GM23338 (cell line): ENCODE results near the gene SAFB. TPM values are rescaled to one million over a fixed set of nuclear protein-coding genes. Genes with fewer than 3 reads are reported as not detected.
A peak's percentile ranks its signal among the peaks of the same experiment; 100 is the strongest.

Experiments used
- ATAC-seq: fragments of 200-7000 bp; cut with Tn5 transposase; 3 replicates; pipeline ENCODE4 v1.9.1; 2020
- DNase-seq: peaks from one replicate; pipeline ENCODE4 v3.0.0-alpha.2; 2015; ENCODE audit warnings: low spot score
- H2AFZ ChIP-seq: fragments of 200-600 bp; sonication (generic); 2 replicates; pipeline ENCODE4 v1.8.0; 2016; ENCODE audit warnings: antibody characterized with exemption, mild to moderate bottlenecking, moderate library complexity
- H3F3A ChIP-seq: fragments of 200-600 bp; sonication (generic); replicated peaks from 2 replicates; pipeline ENCODE4 v1.8.0; 2017; ENCODE audit warnings: antibody characterized with exemption, mixed run types, low read depth
- H3K27ac ChIP-seq: fragments of 200-600 bp; sonication (generic); 2 replicates; pipeline ENCODE4 v1.6.1; 2016; ENCODE audit warnings: low read depth
- H3K27me3 ChIP-seq: fragments of 200-600 bp; sonication (generic); 2 replicates; pipeline ENCODE4 v1.8.0; 2016; ENCODE audit warnings: mild to moderate bottlenecking, mixed run types, moderate library complexity; ENCODE audit not compliant: insufficient read depth
- H3K36me3 ChIP-seq: fragments of 200-600 bp; sonication (generic); 2 replicates; pipeline ENCODE4 v1.8.0; 2016; ENCODE audit warnings: mild to moderate bottlenecking; ENCODE audit not compliant: insufficient read depth
- H3K4me1 ChIP-seq: fragments of 200-600 bp; sonication (generic); 2 replicates; pipeline ENCODE4 v1.8.0; 2016; ENCODE audit warnings: mild to moderate bottlenecking, moderate library complexity; ENCODE audit not compliant: insufficient read depth
- H3K4me2 ChIP-seq: fragments of 200-600 bp; sonication (generic); 2 replicates; pipeline ENCODE4 v1.7.1; 2017; ENCODE audit warnings: mixed run types
- H3K4me3 ChIP-seq: fragments of 200-600 bp; sonication (generic); 2 replicates; pipeline ENCODE4 v1.6.1; 2016; ENCODE audit warnings: mixed run types
- H3K79me2 ChIP-seq: fragments of 200-600 bp; sonication (generic); replicated peaks from 2 replicates; pipeline ENCODE4 v1.8.0; 2017; ENCODE audit warnings: mild to moderate bottlenecking; ENCODE audit not compliant: insufficient read depth
- H3K9me2 ChIP-seq: fragments of 200-600 bp; sonication (generic); 2 replicates; pipeline ENCODE4 v1.8.0; 2017; ENCODE audit not compliant: insufficient read depth
- H4K20me1 ChIP-seq: fragments of 200-600 bp; sonication (generic); replicated peaks from 2 replicates; pipeline ENCODE4 v1.8.0; 2017; ENCODE audit warnings: mild to moderate bottlenecking; ENCODE audit not compliant: insufficient read depth
- H3K27ac Mint-ChIP-seq: 2 replicates; pipeline ENCODE4 v1.8.0; 2020; ENCODE audit warnings: inconsistent platforms, mild to moderate bottlenecking, moderate library complexity, mixed read lengths
- H3K27me3 Mint-ChIP-seq: 3 replicates; pipeline ENCODE4 v1.8.0; 2022; ENCODE audit warnings: low read depth, mild to moderate bottlenecking, moderate library complexity, mixed read lengths, inconsistent platforms; ENCODE audit not compliant: insufficient read depth, poor library complexity
- H3K36me3 Mint-ChIP-seq: 3 replicates; pipeline ENCODE4 v1.8.0; 2021; ENCODE audit warnings: low read depth, mild to moderate bottlenecking, inconsistent platforms, moderate library complexity, mixed read lengths
- H3K4me1 Mint-ChIP-seq: 3 replicates; pipeline ENCODE4 v1.8.0; 2020; ENCODE audit warnings: mild to moderate bottlenecking, inconsistent platforms, mixed read lengths
- H3K4me3 Mint-ChIP-seq: 3 replicates; pipeline ENCODE4 v1.8.0; 2021; ENCODE audit warnings: moderate library complexity, mild to moderate bottlenecking, inconsistent platforms, mixed read lengths
- H3K9me3 Mint-ChIP-seq: 3 replicates; pipeline ENCODE4 v1.8.0; 2020; ENCODE audit warnings: moderate library complexity, mild to moderate bottlenecking, inconsistent platforms, mixed read lengths
- EZH2phosphoT487 ChIP-seq: fragments of 200-600 bp; sonication (generic); IDR thresholded peaks from one replicate; pipeline ENCODE4 v1.8.1; 2018; ENCODE audit warnings: antibody characterized with exemption; ENCODE audit not compliant: unreplicated experiment
- NANOG ChIP-seq: IDR thresholded peaks from 2 replicates; pipeline ENCODE4 v1.6.1; 2016; ENCODE audit warnings: antibody characterized with exemption, borderline replicate concordance
- STAT1 ChIP-seq: IDR thresholded peaks from one replicate; pipeline ENCODE4 v1.6.1; 2016; ENCODE audit warnings: antibody characterized with exemption; ENCODE audit not compliant: unreplicated experiment
- ZNF114 ChIP-seq: fragments of 250-450 bp; sonication (Bioruptor Pico); IDR thresholded peaks from 2 replicates; pipeline ENCODE4 v1.5.0; 2020; ENCODE audit warnings: mild to moderate bottlenecking, moderate library complexity
- ZNF462 ChIP-seq: fragments of 250-450 bp; sonication (Bioruptor Pico); IDR thresholded peaks from 2 replicates; pipeline ENCODE4 v1.5.0; 2020; ENCODE audit warnings: mild to moderate bottlenecking, moderate library complexity
- polyA plus RNA-seq: library from polyadenylated mRNA; unstranded; fragments of >200 nt; fragmentation: Nextera tagmentation; extraction: Ambion mirVana; gene quantifications from 2 replicates; pipeline ENCODE4 v1.2.1, GENCODE V29; 2016
- total RNA-seq: library from RNA; depleted of rRNA; stranded (reverse); fragments of >200 nt; shearing (Covaris generic); gene quantifications from 2 replicates; pipeline ENCODE4 v1.2.3, GENCODE V29; 2014

SAFB gene
- total and polyA plus RNA-seq, 2 experiments from 2014 or later = 85.2 to 109 TPM

GRCh38 chr19:5680437-5681368 lies 57.8 kb downstream of the SAFB start, which contains the start of the genes HSD11B1L and MICOS13 (continued):
- TF ChIP-seq ZNF462 (CRISPR knock-in tag) (no peak), ZNF114 (no peak), STAT1 (no peak), EZH2phosphoT487 (no peak)

- H3K9me3 Mint-ChIP-seq = no peaks in the 10 kb centered on the region
- H3K36me3 ChIP-seq = no peaks in the 10 kb centered on the region
- TF ChIP-seq NANOG = no peak
- peak overlapping the region; percentile 89 for H3K4me3 ChIP-seq
- peaks cover 7% of the 10 kb centered on the region for H3K9me2 ChIP-seq
- peak overlapping the region; percentile 87 for H2AFZ ChIP-seq
- H3K4me1 ChIP-seq = peaks cover 2% of the 10 kb centered on the region; the same call in 1 of the 2 replicates
- H3K27me3 ChIP-seq = no peaks in the 10 kb centered on the region
- H3K79me2 ChIP-seq = no peaks in the 10 kb centered on the region
- 0 out of 2 replicates have a peak, but pooled peaks cover 4% of the 10 kb centered on the region for H4K20me1 ChIP-seq
- peaks cover 16% of the 10 kb centered on the region for H3K4me1 Mint-ChIP-seq
- H3K4me2 ChIP-seq = peak overlapping the region; percentile 95
- no peak overlapping the region for H3K27ac Mint-ChIP-seq
- peaks cover 27% of the 10 kb centered on the region for H3K27me3 Mint-ChIP-seq
- H3K27ac ChIP-seq = no peak overlapping the region
- H3K4me3 Mint-ChIP-seq = peak overlapping the region; percentile 98
- H3F3A ChIP-seq = 0 out of 2 replicates have a peak, but pooled peaks cover 8% of the 10 kb centered on the region
- no peaks in the 10 kb centered on the region; the same call in 1 of the 3 replicates for H3K36me3 Mint-ChIP-seq
- no peak for ATAC-seq
- no peak for DNase-seq
Observed at GRCh38 chr19:5681391-5682106, 58.7 kb downstream of the SAFB start.
